Mucosa of stomach (tissue), 1 donor: ENCODE measurements around the gene TTC9.

Experiments used
- H3K27me3 ChIP-seq: one replicate; pipeline ENCODE4 v1.7.0; 2013; ENCODE audit warnings: mild to moderate bottlenecking, low read length; ENCODE audit not compliant: control insufficient read depth, insufficient read depth
- H3K36me3 ChIP-seq: one replicate; pipeline ENCODE4 v1.7.0; 2013; ENCODE audit warnings: low read length; ENCODE audit not compliant: control insufficient read depth, insufficient read depth
- H3K4me1 ChIP-seq: one replicate; pipeline ENCODE4 v1.7.0; 2013; ENCODE audit warnings: mild to moderate bottlenecking, low read length; ENCODE audit not compliant: control insufficient read depth, insufficient read depth
- H3K4me3 ChIP-seq: one replicate; pipeline ENCODE4 v1.7.0; 2013; ENCODE audit warnings: low read length
- H3K9ac ChIP-seq: one replicate; pipeline ENCODE4 v1.7.0; 2013; ENCODE audit warnings: mild to moderate bottlenecking, low read length, moderate library complexity
- H3K9me3 ChIP-seq: one replicate; pipeline ENCODE4 v1.7.0; 2013; ENCODE audit warnings: mild to moderate bottlenecking, low read length, moderate library complexity; ENCODE audit not compliant: control insufficient read depth
- donor health status: Pancreatic carcinoma.

Gene TTC9

GRCh38 chr14:70651522-70651921, 9.8 kb downstream of the TTC9 start:
- H3K9ac ChIP-seq = no peak overlapping the region
- no peaks in the 10 kb centered on the region for H3K27me3 ChIP-seq
- H3K4me1 ChIP-seq = no peaks in the 10 kb centered on the region
- no peaks in the 10 kb centered on the region for H3K36me3 ChIP-seq
- no peaks in the 10 kb centered on the region for H3K9me3 ChIP-seq
- no peak overlapping the region for H3K4me3 ChIP-seq

GRCh38 chr14:70652871-70653270, 11.2 kb downstream of the TTC9 start:
- Histone ChIP-seq H3K4me1 (no peaks in the 10 kb centered on the region), H3K9ac (no peak overlapping the region), H3K9me3 (no peaks in the 10 kb centered on the region), H3K4me3 (no peak overlapping the region), H3K36me3 (no peaks in the 10 kb centered on the region), H3K27me3 (no peaks in the 10 kb centered on the region)

GRCh38 chr14:70653662-70654061, 11.9 kb downstream of the TTC9 start:
- H3K9me3 ChIP-seq = no peaks in the 10 kb centered on the region
- no peaks in the 10 kb centered on the region for H3K27me3 ChIP-seq
- no peak overlapping the region for H3K4me3 ChIP-seq
- H3K4me1 ChIP-seq = no peaks in the 10 kb centered on the region
- no peak overlapping the region for H3K9ac ChIP-seq
- H3K36me3 ChIP-seq = no peaks in the 10 kb centered on the region

- Histone ChIP-seq H3K4me3 (no peak overlapping the region), H3K9me3 (no peaks in the 10 kb centered on the region), H3K4me1 (no peaks in the 10 kb centered on the region), H3K27me3 (no peaks in the 10 kb centered on the region), H3K36me3 (no peaks in the 10 kb centered on the region), H3K9ac (no peak overlapping the region)
Observed at GRCh38 chr14:70654632-70655031, 12.9 kb downstream of the TTC9 start.

GRCh38 chr14:70655110-70655826, 13.6 kb downstream of the TTC9 start:
- Histone ChIP-seq H3K36me3 (no peaks in the 10 kb centered on the region), H3K27me3 (no peaks in the 10 kb centered on the region), H3K4me3 (no peak overlapping the region), H3K4me1 (no peaks in the 10 kb centered on the region), H3K9ac (no peak overlapping the region), H3K9me3 (no peaks in the 10 kb centered on the region)

- Histone ChIP-seq H3K4me3 (no peak overlapping the region), H3K36me3 (no peaks in the 10 kb centered on the region), H3K9me3 (no peaks in the 10 kb centered on the region), H3K27me3 (no peaks in the 10 kb centered on the region), H3K9ac (no peak overlapping the region), H3K4me1 (peaks cover 16% of the 10 kb centered on the region)
Observed at GRCh38 chr14:70658899-70659298, 17.2 kb downstream of the TTC9 start.

GRCh38 chr14:70660967-70661893, 19.5 kb downstream of the TTC9 start:
- Histone ChIP-seq H3K9ac (peak overlapping the region; percentile 20), H3K9me3 (no peaks in the 10 kb centered on the region), H3K4me3 (no peak overlapping the region), H3K36me3 (no peaks in the 10 kb centered on the region), H3K4me1 (peaks cover 35% of the 10 kb centered on the region), H3K27me3 (no peaks in the 10 kb centered on the region)

GRCh38 chr14:70662080-70662479, 20.4 kb downstream of the TTC9 start:
- H3K9ac ChIP-seq = no peak overlapping the region
- H3K4me1 ChIP-seq = peaks cover 36% of the 10 kb centered on the region

GRCh38 chr14:70662816-70663215, 21.1 kb downstream of the TTC9 start:
- Histone ChIP-seq H3K4me1 (peaks cover 36% of the 10 kb centered on the region), H3K27me3 (no peaks in the 10 kb centered on the region), H3K9ac (no peak overlapping the region), H3K36me3 (no peaks in the 10 kb centered on the region), H3K4me3 (no peak overlapping the region), H3K9me3 (no peaks in the 10 kb centered on the region)

More at GRCh38 chr14:70662080-70662479, 20.4 kb downstream of the TTC9 start:
- Histone ChIP-seq H3K4me3 (no peak overlapping the region), H3K36me3 (no peaks in the 10 kb centered on the region), H3K27me3 (no peaks in the 10 kb centered on the region), H3K9me3 (no peaks in the 10 kb centered on the region)

GRCh38 chr14:70663707-70664179, 22.0 kb downstream of the TTC9 start:
- no peaks in the 10 kb centered on the region for H3K9me3 ChIP-seq
- no peaks in the 10 kb centered on the region for H3K27me3 ChIP-seq
- peaks cover 36% of the 10 kb centered on the region for H3K4me1 ChIP-seq

GRCh38 chr14:70664698-70665447, 23.2 kb downstream of the TTC9 start:
- H3K4me1 ChIP-seq = peaks cover 36% of the 10 kb centered on the region
- no peaks in the 10 kb centered on the region for H3K9me3 ChIP-seq
- H3K27me3 ChIP-seq = no peaks in the 10 kb centered on the region
- H3K4me3 ChIP-seq = no peak overlapping the region
- H3K9ac ChIP-seq = peak overlapping the region; percentile 63
- H3K36me3 ChIP-seq = no peaks in the 10 kb centered on the region

More at GRCh38 chr14:70663707-70664179, 22.0 kb downstream of the TTC9 start:
- H3K36me3 ChIP-seq = no peaks in the 10 kb centered on the region
- no peak overlapping the region for H3K9ac ChIP-seq
- no peak overlapping the region for H3K4me3 ChIP-seq
